HG02970 (cell line): ENCODE measurements around the gene C1orf210.

Source experiments
- ATAC-seq: cut with Tn5 transposase; IDR thresholded peaks from one replicate; pipeline ENCODE4 v1.9.1; 2021; ENCODE audit warnings: mild to moderate bottlenecking, moderate library complexity, moderate number of reproducible peaks; ENCODE audit not compliant: unreplicated experiment, low FRiP score

The C1orf210 gene

GRCh38 chr1:43312663-43313515 lies 27.5 kb upstream of the C1orf210 start:
- no peak for ATAC-seq

- no peak for ATAC-seq
Measured at GRCh38 chr1:43312212-43312623, 26.8 kb upstream of the C1orf210 start.

GRCh38 chr1:43311521-43311920 lies 26.1 kb upstream of the C1orf210 start:
- ATAC-seq: no peak

GRCh38 chr1:43309405-43310025 lies 24.1 kb upstream of the C1orf210 start:
- no peak for ATAC-seq

- ATAC-seq: no peak
Measured at GRCh38 chr1:43308635-43309404, 23.4 kb upstream of the C1orf210 start.

- ATAC-seq: no peak
Measured at GRCh38 chr1:43307458-43308158, 22.2 kb upstream of the C1orf210 start.

- ATAC-seq: no peak
Measured at GRCh38 chr1:43306688-43307457, 21.5 kb upstream of the C1orf210 start.

- ATAC-seq: no peak
Measured at GRCh38 chr1:43305926-43306687, 20.7 kb upstream of the C1orf210 start.

- ATAC-seq: no peak
Measured at GRCh38 chr1:43305461-43305860, 20.1 kb upstream of the C1orf210 start.

- no peak for ATAC-seq
Measured at GRCh38 chr1:43304771-43305300, 19.5 kb upstream of the C1orf210 start.

GRCh38 chr1:43304314-43304681 lies 18.9 kb upstream of the C1orf210 start:
- no peak for ATAC-seq

- no peak for ATAC-seq
Measured at GRCh38 chr1:43303471-43304313, 18.3 kb upstream of the C1orf210 start.

- no peak for ATAC-seq
Measured at GRCh38 chr1:43302721-43303470, 17.5 kb upstream of the C1orf210 start.

- ATAC-seq: no peak
Measured at GRCh38 chr1:43302201-43302600, 16.8 kb upstream of the C1orf210 start.

- no peak for ATAC-seq
Measured at GRCh38 chr1:43300378-43301094, 15.2 kb upstream of the C1orf210 start, which contains the start of gene TIE1. Gene TIE1, plus strand, starts transcription at chr1:43300982. Its CDS starts 90 bp downstream, at chr1:43301072.

- ATAC-seq: no peak
Measured at GRCh38 chr1:43299101-43299500, 13.7 kb upstream of the C1orf210 start.

GRCh38 chr1:43298055-43298454 lies 12.7 kb upstream of the C1orf210 start:
- no peak for ATAC-seq
